HT-29 (cell line): ENCODE data around the gene USP31. TPM values are rescaled to one million over a fixed set of nuclear protein-coding genes. Genes with fewer than 3 reads are reported as not detected.
"Not testable (repeated sequence)": the region's sequence is repeated elsewhere in the genome, so short reads cannot be mapped to it uniquely, and the experiment has no call there.

ENCODE experiments used
- DNase-seq: peaks from one replicate; pipeline ENCODE4 v3.0.0-alpha.2; 2015; ENCODE audit warnings: low spot score
- total RNA-seq: library from RNA; depleted of rRNA; stranded (reverse); fragments of >200 nt; shearing (Covaris generic); gene quantifications from 2 replicates; pipeline ENCODE4 v1.2.3, GENCODE V29; 2014

Gene USP31
- total RNA-seq, 1 experiment from 2014 or later, result 8.5 TPM

DNA sequence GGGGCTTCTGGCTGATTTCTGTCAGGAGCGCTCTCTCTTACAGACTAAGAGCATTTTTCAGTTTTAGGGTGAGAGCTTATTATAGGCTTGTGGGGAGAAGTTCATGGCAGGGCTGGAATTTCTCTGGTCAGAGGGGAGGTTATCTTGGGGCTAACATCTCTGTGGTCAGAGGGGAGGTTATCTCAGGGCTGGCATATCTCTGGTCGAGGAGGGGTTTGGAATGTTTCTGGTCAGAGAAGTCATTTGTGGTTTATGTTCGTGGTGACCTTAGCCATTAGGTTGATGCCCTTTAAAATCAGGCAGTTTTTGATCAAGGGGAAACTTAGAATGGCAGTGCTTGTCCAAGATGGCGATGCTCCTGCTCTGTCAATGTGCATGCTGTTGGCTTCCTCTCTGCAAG lies 10.8 kb upstream of the USP31 start:
- DNase-seq, result no peak

DNA sequence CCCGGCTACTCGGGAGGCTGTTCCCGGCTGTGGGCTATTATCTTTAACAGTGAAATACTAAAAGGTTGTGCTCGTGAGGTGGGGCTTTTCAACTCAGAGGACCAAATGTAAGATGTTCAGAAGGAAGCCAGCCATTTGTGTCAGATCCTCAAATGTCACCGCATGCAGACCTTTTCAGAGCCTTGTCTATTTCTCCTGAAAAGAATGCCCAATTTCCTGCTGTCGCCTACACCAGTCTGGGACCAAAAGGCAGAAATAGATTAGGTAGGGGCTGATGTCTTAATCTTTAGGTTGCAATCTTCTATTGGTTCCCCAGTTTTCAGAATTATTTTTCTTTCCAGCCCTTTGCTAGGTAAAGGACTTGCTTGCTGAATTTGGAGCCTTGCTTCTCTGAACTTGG lies 8.9 kb upstream of the USP31 start:
- no peak for DNase-seq

DNA sequence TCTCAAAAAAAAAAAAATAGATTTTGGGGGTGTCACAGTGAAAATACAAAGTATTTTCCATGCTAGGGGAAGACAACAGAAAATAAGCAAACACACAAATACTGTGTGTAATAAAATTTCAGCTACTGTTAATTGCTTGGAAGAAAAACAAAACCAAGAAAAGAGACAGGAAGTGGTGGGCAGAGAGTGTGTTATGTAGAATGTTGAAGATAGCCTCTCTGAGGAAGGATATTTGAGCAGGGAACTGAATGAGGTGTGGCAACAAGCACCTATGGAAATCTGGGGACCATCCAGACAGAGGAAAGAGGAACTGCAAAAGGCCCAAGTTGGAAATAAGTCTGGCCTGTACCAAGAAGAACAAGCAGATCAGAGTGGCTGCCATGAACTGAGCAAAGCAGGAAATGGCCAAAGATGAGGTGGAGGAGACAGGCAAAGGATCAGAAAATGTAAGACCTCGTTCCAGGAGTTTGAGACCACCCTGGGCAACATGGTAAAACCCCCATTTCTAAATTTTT lies 7.8 kb upstream of the USP31 start:
- no peak for DNase-seq

DNA sequence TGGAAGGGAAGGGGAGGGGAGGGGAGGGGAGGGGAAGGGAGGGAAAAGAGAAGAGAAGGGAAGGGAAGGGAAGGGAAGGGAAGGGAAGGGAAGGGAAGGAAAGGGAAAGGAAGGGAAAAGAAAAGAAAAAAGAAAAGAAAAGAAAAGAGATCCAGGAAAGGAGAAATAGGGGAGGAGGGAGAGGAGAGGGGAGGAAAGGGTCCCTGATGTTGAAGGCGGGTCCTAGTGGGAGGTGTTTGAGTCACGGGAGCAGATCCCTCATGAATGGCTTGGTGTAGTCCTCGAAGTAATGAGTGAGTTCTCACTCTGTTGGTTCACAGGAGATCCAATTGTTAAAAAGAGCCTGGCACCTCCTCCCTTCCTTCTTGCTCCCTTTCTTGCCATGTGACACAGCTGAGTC lies 6.9 kb upstream of the USP31 start:
- no peak for DNase-seq

DNA sequence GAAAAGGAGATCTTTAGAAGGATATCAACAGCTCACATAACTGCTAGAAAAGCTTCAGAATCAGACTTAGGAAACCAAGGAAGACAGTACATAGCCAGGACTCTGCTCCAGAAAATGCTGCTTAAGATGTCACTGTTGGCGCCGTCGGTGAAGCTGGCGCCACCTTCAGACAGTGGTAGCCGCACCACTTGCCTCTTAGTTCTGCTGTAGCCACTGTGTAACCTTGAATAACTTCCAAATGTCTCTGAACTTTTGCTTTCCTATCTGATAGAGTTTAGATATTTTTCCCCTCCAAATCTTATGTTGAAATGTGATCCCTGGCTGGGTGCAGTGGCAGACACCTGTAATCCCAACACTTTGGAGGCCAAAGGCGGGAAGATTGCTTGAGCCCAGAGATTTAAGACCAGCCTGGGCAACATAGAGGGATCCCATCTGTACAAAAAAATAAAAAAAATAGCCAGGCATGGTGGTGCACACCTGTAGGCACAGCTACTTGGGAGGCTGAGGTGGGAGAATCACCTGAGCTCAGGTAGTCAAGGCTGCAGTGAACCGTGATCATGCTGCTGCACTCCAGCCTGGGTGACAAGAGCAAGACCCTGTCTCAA lies 6.3 kb upstream of the USP31 start:
- DNase-seq, result peak; percentile 25

DNA sequence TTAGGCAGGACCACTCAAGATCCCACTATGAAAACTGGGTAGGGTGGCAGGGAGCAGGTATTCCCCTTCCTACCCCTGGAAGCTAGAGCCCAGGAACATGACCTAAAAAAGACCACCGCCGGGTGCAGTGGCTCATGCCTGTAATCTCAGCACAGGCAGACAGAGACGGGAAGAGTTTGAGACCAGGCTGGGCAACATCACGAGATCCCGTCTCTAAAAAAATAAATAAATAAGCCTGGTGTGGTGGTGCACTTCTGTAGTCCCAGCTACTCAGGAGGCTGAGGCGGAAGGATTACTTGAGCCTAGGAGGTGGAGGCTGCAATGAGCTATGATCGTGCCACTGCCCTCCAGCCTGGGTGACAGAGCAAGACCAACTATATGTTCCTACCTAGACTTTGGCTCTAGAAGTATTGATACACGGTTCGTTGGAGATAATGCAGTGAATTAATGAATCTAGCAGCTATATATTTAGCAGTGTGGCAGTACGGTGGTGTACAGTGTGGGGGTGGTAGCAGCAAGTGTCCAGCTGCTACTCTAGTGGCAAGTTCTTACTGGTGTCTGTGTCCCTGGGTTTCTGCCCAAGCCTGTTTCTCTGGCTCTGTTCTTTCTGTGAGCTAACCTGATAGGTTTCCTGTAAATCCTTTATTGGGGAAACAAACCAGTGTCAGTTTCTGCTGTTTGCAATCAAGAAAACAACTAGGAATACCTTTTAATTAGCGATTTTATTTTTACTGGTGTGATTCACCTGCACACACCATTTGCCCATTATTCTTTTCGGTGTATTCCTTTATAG lies 3.3 kb upstream of the USP31 start:
- no peak for DNase-seq

DNA sequence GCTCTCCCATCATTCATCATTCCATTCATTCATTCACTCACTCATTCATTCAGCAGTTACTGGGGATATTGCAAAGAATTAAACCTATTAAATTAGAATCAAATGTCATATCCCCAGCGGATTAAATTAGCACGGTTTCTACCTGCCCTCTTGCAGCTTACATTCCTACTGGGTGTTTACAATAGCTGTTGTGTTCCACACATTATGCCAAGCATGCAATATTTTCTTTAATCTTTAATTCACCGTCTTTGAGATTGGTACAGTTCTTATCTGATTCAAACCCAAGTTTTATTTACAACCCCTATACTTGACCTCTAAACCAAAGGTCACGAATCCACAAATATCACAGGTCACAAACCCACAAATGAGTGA lies 727 bp upstream of the USP31 start:
- no peak for DNase-seq

DNA sequence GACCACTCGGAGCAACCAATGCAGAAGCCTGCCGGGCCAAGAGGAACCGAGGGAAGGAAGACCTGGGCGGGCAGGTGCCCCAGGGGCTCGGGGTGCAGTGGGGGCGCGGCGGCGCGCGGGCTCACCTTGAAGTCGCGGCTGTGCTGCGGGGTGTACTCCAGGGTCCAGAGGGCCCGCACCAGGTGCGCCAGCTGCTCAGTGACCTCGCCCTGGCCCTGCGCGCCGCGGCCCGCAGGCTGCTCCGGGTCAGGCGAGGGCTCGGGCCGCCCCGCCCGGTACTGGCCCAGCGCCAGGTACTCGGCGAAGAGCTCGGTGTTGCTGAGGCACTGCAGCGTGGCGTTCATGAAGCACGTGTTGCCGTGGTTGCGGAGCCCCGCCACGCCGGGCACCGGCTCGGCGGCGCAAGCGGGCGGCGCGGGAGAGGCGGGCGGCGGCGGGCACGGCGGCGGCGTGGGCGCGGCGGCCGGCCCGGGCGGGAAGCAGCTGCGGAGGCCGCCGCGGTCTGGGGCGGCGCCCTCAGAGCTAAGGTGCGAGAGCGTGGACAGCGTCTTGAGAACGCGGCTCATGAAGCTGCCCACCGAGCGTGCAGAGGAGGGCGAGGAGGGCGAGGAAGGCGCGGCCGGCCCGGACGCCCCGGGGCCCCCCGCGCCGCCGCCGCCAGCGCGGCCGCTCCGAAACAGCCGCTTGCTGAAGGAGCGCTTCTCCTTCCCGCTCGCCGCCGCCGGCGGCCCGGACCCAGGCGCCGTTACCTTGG lies 562 bp downstream of the USP31 start:
- DNase-seq, result peak; percentile 61

DNA sequence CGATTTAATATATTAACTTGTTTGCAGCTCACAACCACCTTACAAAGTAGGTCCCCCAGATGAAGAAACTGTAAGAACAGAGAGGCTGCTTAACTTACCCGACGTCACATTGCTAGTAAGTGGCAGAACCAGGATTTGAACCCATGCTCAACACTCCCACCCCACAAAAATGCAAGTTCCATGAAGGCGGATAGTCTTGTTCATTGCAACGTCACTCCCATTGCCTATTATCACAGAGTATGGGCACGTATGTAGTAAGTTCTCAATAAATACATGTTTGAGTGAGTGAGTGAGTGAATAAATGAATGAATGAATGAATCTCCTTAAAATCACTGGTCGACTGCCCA lies 1.1 kb downstream of the USP31 start:
- DNase-seq, result peak; percentile 36

DNA sequence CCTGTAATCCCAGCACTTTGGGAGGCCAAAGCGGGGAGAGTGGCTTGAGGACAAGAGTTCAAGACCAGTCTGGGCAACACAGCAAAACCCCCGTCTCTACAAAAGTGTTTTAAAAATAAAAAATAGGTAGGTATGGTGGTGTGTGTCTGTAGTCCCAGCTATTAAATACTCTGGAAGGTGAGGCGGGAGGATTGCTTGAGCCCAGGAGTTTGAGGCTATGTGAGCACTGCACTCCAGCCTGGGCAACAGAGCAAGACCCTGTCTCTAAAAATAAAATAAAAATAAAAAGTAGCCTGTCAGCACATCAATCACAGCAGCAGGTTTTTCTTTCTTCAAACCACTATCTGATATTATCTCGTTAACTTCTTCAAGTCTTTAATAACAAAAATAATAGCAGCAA lies 1.6 kb downstream of the USP31 start:
- no peak for DNase-seq

DNA sequence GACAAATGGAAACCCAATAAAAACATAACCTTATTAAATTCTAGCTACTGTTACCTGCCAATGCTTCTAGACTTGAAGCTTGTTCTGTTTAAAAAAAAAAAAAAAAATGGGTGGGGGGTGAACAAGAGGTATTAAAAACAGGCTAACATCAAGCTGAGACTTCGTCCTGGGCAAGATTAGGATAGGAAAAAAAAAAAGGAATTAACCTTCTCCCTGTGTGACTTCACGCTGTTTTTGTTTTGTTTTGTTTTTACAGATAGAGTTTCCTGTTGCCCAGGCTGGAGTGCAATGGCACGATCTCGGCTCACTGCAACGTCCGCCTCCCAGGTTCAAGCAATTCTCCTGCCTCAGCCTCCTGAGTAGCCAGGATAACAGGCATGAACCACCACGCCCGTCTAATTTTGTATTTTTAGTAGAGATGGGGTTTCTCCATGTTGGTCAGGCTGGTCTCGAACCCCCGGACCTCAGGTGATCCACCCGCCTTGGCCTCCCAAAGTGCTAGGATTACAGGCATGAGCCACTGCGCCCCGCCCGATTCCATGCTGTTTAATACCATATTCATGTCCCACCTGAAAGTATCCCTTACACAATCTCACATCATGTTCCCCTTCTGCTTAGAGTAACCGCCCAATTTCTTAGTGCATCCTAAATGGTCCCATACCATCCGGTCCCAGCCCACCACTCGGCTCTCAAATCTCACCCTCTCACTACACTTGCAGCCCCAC lies 2.2 kb downstream of the USP31 start:
- DNase-seq, result no peak

DNA sequence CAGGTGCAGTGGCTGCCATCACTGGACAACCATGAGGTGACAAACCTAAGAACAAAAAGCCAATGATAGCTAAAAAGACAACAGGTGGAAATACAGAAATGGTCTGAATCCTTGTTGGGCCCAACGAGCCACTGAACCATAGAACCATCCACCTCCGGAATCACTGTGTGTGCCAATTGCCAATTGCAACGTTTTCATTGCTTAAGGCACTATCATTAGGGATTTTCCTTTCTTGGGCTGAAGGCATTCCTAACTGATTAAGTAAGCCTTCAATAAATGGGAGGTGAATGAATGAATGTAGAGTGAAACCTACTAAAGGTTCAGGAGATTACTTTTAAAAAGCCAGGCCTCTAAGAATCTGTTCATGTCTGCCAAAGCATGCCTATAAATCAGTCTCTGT lies 3.6 kb downstream of the USP31 start:
- DNase-seq, result no peak

DNA sequence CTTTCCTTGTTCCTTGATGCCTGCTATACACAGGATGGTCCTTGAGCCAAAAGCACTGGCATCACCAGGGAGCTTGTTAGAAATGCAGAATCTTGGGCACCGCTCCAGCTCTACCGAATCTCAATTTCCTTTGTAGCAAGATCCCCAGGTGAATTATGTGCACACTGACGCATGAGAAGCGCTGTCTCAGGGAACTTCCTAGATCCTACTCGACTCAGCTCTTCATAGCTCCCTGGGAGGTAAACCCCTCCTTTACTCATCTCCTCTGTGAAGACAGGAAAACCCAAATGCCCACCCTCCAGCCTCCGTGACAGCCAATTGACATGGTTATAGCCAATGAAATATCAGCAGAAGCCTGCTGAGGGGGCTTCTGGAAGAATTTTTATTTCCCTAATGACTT lies 4.1 kb downstream of the USP31 start:
- no peak for DNase-seq

DNA sequence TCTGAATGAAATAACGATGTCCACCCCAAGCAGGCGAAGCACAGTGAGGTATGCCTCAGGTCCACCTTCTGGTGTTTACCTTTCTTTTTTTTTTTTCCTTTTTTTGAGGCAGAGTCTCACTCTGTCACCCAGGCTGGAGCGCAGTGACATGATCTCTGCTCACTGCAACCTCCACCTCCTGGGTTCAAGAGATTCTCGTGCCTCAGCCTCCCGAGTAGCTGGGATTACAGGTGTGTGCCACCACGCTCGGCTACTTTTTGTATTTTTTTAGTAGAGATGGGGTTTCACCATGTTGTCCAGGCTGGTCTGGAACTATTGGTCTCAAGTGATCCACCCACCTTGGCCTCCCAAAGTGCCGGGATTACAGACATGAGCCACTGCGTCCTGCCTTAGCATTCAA lies 4.9 kb downstream of the USP31 start:
- DNase-seq, result not testable (repeated sequence)

DNA sequence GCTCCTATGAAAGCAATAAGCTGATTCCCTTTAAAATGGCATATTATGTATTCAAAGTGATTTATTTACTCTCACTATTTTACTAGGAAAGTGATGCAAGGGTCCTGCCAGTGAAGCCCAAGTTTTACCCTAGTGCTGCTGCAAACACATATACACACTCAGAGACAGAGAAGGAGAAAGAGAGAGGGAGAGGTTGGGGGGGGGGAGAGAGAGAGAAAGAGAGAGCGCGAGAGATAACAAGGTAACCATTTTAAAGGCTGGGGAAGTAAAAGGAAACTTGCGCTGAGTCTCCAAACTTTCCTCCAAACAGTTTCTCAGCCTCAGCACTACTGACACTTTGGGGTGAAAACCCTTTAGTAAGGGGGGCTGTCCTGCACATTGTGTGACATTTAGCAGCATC lies 5.9 kb downstream of the USP31 start:
- DNase-seq, result no peak

DNA sequence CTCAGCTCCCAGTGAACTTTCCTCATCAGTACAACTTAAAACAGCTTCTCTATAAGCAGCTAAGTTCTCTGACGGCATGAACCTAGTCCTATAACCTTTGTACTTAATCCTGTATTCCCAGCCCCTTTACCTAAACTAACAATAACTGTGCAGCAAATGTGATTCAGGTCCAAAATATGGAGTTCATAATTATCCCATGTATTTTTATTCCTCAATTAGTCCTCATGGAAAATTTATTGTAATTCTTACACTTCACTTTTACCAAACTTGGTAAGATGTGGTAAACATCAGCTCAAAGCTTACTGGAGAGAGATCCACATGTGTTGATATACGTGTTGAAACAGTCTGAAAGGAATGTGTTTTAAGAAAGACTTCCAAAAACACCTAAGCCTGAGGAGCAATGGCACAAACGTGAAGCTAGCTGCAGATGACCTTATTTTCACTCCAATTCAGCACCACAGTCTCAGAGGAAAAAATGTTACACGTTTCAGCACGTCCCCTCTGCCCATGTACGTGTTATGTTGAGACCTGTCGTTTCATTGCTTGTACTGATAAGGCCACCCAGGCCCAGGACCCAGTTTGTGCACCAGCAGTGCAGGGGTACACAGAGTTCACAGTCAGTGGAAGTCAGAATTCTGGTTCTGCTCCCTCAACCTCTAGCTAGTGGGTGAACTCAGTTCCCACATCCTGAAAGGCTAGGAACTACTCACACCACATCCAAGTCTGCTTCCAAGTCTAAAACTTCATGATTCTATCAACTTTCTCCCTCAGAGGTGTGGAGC lies 7.1 kb downstream of the USP31 start:
- DNase-seq, result no peak

DNA sequence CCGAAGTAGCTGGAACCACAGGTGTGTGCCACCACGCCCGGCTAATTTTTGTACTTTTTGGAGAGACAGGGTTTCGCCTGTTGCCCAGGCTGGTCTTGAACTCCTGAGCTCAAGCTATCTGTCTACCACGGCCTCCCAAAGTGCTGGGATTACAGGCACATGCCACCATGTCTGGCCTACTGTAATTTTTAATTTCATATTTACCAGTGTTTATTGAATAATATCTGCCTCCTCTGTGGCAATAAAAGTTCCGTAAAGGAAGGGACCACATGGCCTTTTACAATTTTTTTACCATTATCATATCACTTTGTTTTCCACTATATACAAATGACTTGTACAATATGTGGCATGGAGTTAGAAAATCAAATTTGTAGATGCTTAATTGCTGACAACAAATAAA lies 7.8 kb downstream of the USP31 start:
- DNase-seq, result no peak

DNA sequence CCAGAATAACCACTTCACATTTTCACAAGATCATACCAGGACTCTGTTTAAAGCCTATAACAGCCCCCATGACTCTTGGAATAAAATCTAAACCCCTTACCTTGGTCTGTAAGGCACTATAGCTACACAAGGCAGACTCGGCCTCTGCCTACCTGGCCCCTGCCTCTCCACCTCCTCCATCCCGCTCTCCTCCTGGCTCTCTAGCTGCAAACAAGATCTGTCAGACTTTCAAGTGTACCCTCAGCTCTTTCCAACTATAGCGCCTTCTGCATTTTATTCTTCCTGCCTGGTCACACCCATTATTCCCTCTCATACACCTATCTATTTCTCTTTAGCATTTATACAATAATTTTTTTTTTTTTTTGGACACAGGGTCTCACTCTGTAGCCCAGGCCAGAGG lies 8.2 kb downstream of the USP31 start:
- DNase-seq, result no peak

DNA sequence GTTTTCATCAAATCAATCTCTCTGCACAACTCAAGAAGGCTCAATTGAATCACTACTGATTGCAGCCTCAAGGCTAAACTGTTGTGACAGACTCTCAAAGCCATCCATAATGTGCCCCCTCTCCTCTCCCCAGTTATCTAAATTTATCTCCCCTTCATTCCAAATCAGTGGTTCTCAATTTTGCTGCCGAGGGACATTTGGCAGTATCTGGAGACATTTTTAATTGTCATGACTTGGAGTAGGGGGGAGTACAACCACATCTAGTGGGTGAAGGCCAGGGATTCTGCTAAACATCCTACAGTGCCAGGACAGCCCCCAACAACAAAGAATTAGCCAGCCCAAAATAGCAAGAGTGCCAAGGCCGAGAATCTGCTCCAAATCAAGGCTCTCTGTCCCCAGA lies 9.1 kb downstream of the USP31 start:
- no peak for DNase-seq

DNA sequence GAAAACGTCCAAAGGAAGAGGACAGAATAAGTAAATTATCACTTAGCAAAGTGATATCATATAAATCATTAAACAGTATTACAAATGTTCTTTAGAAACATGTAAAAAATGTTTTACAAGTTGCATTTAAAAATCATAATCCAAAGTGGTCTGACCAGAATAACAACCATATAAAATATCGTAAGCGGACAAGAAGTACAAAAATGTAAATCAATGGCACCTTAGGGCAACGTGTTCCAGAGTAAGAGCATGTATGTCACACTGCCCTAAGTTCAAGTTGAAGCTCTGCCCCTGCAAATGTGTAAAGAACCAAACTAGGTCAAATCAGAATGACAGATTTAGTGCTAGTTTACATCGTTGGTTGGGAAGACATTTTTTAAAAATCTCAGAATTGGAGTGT lies 11.4 kb downstream of the USP31 start:
- DNase-seq, result no peak

DNA sequence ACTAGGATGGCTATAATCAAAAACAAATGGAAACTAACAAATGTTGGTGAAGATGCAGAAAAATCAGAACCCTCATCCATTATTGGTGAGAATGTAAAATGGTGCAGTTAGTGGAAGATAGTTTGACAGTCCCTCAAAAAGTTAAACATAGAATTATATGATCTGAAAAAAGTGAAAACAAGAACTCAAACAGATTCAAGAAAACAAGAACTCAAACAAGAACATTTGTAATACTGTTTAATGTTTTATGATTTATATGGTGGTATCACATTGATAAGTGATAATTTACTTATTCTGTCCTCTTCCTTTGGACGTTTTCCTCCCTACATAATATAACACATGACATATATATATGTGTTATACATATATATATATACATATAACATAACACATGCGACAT lies 12.0 kb downstream of the USP31 start:
- DNase-seq, result no peak
